GM12873 (cell line): Measurements from ENCODE around the gene CDH24.

Source experiments
- CTCF ChIP-seq: IDR thresholded peaks from 2 replicates; pipeline ENCODE4 v1.5.1; 2012; ENCODE audit warnings: low read depth, mild to moderate bottlenecking, moderate library complexity, low read length, control low read depth; ENCODE audit not compliant: insufficient read depth; ENCODE audit errors: missing control alignments

CDH24 gene

GRCh38 chr14:23056956-23057756 is at the start of gene CDH24:
Gene CDH24, minus strand, starts transcription at chr14:23057520. Its CDS starts 1,787 bp downstream, at chr14:23055733.
- TF ChIP-seq CTCF: no peak

GRCh38 chr14:23106747-23107045 is 49.4 kb upstream of the CDH24 start:
- TF ChIP-seq CTCF: no peak

GRCh38 chr14:23105348-23105824 is 48.1 kb upstream of the CDH24 start:
- no peak for TF ChIP-seq CTCF

GRCh38 chr14:23104591-23105347 is 47.4 kb upstream of the CDH24 start, which contains the start of gene CIROP:
Gene CIROP, minus strand, starts transcription at chr14:23104989. Its CDS starts 69 bp downstream, at chr14:23104920.
- no peak for TF ChIP-seq CTCF

GRCh38 chr14:23104070-23104590 is 46.8 kb upstream of the CDH24 start:
- TF ChIP-seq CTCF: no peak

GRCh38 chr14:23103581-23103980 is 46.3 kb upstream of the CDH24 start:
- no peak for TF ChIP-seq CTCF

GRCh38 chr14:23102801-23103200 is 45.5 kb upstream of the CDH24 start:
- no peak for TF ChIP-seq CTCF
